ENCODE data around the gene ACTRT2.

Gene ACTRT2

DNA sequence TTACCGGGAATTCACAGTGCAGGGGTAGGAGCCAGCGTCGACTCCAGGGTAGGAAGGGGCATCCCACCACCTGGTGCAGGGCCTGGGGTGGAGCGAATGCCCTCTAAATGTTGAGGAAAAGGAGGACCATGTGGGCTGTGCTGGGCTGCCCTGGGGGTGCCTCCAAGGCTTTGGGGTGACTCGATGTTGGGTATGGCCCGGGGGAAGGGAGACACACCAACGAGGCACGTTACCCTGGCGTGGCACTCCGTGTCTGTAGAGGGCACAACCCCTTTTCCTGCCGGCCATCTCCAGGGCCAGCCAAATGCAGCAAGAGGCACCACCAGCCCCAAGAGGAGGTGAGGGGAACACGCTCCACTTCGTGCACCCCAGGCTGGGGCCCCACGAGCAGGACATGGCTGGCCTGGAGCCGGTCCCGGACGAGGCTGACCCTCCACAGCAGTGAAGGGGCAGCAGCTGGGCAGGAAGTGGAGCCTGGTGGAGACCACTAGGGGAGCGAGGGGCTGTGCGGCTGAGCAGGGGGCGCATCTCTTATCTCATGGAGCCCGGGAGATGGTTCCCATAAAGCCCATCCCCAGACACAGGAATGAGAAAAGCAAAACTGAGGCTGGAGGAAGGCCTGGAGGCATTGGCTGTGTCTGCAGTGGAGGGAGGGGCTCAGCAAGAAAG, 11.2 kb downstream of the ACTRT2 start:
- no peak for DNase-seq (ENCODE audit: low read depth in 2 of 2)

DNA sequence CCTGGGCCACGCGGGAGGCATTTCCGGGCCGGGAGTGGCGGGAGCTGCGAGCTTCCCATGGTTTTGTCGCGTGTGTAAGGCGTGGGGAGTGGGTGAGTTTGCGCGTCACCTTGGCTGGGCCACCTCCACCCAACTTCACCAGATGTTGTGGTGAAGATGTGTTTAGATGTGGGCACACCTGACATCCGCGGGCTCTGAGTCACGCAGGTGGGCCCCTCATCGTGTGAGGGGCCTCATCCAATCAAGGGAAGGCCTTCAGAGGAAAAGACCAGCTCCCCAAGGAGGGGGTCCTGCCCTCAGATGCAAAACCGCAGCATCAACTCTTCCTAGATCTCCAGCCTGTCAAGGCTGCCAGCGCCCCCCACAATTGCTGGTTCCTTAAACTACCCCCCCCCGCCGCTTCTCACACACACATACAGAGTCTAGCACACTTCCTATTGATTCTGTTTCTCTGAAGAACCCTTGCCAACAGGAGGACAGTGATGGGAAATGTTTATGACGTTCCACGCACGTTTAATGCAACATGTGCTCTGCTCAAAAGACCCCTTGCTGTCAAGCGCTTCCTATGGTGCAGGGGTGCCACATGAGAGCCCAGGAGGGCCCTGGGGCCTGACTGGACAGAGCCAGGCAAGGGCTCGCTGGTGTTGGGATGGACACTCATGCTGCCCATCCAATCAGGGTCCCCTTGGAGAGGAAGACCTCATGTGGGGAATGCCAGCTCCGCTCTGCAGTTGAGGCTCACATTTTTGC, 11.9 kb downstream of the ACTRT2 start:
- DNase-seq (ENCODE audit: low read depth in 2 of 2), result peak; percentile 6 to 28

DNA sequence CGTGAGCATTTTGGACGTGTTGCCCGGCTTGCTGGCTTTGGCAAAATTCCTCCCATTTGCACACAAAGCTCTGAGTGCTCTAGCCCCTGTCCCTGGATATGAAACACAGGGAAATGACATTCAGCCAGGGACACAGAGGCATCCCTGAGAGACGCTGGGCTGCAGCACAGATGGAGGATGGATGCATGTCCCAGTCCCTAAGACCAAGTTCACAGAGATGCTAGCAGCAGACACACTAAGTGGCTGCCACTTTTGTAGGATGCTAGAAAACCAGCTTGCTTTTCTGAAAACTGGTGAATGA, 12.5 kb downstream of the ACTRT2 start:
- no peak for DNase-seq (ENCODE audit: low read depth in 2 of 2)

DNA sequence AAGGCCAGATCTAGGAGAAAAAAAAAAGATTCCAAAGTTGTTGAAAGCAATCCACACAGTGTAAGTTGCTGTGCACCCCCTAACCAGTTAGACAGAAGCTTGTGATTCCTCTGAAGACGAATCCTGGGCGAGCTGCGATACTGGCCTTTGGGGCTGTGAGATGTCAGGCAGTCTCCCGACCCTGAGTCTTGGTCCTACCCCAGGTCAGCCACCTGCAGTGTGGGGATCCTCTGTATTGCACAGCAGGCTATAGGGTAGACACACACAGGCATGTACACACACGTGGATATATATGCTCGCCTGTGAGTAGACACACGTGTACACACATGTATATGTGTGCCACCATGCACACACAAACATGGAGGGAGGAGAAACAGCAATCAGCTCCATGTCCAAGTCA, 12.9 kb downstream of the ACTRT2 start:
- no peak for DNase-seq (ENCODE audit: low read depth in 2 of 2)

DNA sequence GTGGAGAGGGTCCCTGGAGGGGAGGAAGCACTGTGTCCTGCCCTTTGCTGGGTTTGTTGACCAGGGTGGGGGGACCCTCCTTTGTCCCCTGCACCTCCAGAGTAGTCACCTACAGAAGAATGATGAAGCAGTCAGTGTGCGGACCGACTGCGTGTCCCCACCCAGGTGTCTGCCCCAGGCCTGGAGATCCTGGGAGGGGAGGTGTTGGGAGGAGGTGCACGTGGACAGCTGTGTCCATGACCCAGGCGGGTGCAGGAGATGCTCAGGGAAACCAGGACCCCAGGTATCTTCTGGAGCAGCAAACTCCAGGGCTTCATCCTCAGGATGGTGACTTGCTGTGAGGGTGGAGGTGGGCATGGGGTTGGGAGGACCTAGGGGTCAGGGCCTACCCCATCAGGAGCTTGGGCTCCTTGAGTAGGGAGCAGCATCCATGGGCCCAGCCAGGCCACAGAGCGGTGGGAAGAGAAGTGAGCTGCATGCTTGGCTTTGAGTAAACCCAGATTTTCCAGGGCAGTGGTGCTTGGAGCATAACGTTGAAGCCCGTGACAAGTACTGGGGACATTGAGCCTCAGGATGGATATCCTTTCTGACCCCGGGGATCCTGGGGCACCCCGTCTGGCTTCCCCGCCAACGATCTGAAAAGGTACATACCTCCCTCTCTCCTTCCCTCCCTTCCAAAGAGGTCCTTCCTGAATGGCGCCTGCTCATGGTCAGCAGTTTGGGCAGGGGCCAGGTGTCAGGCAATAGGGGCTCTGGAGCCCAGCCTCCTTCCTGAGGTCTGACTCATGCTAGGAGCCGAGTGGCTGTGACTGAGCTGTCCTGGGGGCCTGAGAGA, 13.7 kb downstream of the ACTRT2 start:
- DNase-seq (ENCODE audit: low read depth in 2 of 2), result no peak

DNA sequence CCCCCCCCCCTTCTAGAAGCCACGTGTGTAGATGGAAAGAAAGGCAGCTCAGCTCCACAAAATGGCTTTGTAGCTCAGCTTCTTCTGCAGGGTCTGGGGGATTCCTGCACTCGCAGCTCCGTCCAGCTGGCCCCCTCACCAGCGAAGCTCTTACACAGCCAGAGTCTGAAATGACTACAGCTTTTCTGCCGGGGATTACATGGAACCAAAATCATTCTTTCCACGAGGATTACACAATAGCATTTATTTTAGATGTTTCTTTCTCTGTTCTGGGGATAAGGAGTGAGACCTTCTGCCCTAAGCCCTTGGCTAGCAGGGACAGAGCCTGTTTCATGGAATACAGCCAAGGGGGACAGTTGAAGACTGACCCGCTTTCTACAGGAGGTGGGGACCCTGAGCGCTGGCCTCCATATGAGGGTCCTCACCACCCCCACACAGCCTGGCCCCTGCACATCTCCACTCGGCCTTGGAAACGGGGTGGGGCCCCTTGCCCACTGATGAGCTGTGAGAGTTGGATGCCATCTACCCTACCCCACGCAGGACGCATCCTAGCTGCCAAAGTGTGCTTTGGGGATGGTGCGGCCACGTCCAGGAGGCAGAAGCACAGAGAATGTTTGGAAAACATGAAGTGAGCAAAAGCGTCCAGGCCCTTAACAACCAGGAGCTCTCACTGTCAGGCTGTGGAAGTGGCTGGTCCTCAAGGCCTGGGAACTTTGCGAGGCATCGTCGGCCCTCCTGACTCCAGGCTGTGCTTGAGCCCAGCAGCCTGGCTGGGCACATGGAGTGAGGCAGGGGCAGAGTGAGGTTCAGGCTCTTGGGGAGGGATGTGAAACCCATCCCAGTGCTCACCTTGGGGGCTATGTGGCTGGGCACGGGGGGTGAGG, 14.5 kb downstream of the ACTRT2 start:
- DNase-seq (ENCODE audit: low read depth in 2 of 2), result no peak

DNA sequence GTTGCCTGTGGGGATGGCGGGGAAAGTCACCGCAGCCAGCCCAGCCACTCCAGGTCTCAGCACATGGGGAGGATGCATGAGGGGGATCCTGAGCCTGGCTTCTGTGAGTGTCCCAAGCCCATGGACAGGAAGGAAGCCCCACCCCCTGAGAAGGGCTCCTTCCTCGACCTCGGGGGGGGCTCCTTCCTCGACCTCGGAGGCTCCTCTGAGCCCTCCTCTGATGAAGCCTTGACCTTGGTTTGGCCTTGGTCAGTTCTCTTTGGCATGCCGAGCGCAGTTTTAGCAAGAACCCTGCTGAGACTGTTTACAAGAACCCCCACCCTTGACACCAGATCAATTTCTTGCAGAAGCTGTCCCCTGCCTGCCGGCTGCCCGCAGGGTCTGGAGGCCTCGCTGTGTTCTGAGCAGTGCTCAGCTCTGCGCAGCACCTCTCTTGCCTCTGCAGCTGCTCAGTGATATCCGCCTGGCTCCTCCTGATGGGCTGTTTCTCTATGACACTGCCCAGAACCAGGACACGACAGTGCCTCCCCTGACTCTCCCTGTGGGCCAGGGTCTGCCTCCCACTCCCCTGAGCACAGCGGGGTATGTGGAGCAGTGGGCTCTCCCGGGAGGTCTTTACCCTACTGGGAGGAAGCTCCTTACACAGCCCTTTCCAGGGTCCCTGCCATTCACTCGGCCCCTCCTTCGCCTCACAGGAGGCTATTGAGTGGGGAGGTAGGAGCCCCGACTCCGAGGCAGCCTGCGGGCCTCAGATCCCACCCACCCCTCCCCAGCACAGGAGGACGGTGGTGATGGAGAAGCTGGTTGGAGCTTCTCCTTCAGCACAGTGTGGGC, 15.4 kb downstream of the ACTRT2 start:
- DNase-seq (ENCODE audit: low read depth in 2 of 2), result no peak

DNA sequence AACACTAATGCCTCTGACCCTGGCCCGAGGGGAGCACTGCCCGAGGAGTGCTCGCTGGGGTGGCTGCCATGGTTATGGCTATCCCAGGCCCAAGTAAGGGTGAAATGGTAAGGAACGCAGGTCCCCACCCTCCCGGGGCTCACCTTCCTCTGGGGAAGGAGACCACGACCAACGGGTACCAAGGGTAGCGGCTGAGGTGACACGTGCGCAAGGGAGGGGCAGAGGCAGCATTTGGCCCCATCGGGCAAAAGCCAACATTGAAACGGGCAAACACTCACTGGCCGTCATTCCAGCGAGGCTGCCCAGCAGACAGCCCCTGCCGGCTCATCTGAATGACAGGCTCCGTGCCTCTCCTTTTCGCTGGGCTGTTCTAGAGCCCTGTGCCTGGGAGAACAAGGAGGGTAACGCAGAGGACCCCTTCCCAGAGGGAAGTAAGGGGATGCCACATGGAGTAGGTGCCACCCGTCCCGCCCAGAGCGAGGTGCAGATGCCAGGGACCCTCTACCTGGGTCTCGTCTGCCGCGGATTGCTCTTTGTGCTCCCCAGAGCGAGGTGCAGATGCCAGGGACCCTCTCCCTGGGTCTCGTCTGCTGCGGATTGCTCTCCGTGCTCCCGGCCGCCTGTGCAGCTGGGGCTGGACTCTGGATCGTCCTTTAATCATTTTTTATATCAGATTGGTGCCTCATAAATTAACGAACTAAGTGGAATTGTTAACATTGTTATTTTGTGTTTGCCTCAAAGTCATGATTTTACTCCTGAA, 16.2 kb downstream of the ACTRT2 start:
- no peak for DNase-seq (ENCODE audit: low read depth in 2 of 2)

DNA sequence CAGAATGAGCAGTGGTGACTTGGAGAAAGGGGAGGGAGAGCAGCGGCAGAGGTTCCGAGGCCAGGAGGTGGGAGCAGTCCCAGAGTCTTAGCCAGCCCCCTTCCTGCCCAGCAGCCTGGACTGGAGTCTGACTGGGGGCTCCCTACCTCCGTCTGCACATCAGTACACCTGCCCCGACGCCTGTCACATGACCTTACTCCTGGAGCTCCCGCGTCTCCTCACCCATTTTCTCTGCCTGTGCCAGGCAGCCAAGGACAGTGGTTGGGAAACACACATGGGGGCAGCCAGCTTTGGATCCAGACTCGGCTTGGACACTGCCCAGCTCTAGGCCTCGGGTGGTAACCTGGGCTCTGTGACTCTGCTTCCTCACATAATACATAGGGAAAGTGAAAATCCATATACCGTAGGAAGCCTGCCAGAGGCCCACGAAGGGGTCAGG, 16.9 kb downstream of the ACTRT2 start:
- no peak for DNase-seq (ENCODE audit: low read depth in 2 of 2)

DNA sequence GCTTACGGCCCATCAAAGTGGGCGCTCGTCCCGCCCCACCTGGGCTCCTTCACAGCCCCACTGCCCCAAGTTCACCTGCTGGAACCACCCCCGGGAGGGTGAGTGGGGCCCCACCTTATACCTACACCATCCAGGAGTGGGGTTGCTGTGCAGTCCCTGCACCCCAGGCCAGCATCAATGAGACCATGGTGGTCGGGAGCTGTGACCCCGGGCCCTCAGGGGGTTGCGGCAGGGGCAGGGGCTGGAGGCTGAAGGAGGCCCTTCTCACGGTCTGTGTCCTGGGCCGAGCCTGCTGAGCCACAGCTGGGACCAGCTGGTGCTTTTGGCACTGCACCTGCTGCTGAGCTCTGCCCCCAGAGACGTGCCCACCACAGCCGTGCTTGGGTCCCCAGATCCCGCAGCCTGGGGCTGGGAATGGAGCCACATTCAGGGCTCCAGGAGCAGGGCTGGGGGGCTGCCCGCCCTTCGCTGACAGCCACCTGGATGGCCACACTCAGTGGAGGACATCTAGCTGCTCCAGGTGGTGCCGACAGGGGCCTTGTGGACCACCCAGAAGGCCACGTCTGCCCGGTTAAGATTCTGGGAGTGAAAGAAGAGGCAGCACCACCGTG, 17.4 kb downstream of the ACTRT2 start:
- DNase-seq (ENCODE audit: low read depth in 2 of 2), result no peak

DNA sequence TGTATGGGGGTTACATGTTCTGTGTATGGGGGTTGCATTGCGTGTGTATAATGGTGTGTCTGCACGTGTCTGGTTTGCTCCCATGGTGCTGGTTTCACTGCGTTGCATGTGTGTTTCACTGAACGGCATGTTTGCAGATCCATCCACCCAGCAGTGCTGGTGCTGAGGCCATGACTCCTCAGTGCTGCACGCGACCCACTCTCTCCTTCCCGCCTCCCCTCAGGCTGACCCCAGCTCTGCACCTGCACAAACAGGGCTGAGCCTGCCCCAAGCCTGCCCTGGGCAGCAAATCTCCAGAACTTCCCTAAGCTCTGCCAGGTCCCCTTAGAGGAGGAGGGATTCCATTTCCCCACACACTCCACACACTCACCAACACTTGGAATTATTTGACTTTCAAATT, 18.7 kb downstream of the ACTRT2 start:
- no peak for DNase-seq (ENCODE audit: low read depth in 2 of 2)

DNA sequence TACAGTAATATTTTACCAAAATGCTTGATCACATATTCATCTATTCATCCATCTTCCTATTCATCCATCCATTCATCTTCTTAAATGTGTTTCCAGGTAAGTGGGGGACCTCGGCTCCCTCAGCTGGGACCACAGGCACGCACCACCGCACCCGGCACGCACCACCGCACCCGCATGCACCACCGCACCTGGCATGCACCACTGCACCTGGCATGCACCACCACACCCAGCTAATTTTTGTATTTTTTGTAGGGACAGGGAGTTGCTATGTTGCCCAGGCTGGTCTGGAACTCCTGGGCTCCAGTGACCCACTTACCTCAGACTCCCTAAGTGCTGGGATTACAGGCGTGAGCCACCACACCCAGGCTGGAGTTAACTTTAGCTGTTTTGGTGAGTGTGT, 21.2 kb downstream of the ACTRT2 start:
- DNase-seq (ENCODE audit: low read depth in 2 of 2), result no peak

DNA sequence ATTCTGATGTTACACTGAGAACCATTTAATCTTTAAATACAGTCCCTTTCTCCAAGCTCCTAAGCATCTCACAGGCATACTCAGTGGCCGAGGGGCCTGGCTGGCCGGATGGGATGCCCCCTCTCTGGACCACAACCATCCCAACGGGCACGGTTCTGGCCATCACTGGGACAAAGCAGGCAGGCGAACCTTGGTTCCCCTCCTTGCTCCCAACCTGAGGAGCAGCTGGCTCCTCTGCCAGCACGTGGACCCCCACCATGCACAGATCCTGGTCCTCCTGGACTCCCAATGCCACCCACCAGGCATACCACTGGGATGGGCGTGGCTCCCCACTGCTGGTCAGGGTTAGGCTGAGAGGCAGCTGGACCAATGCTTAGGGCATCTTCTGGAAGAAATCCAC, 27.9 kb downstream of the ACTRT2 start:
- DNase-seq (ENCODE audit: low read depth in 2 of 2), result no peak

DNA sequence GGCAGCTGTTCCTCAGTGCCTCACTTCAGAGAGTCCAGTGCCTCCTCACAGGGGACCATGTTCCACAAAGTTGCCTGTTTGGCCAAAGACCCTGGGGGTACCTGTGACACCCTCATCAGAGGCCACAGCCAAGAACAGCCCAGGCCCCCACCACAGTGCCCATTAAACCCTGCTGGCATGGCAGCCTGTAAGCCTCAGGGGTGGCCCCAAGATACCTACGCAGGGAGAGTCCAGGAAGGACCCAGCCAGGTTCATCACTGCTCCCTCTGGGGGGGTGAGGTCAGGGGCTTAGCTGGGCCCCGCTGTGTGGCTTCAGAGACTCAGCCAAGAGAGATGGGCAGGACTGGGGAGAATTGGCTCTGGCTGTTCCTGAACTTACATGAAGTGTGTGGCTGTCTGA, 28.6 kb downstream of the ACTRT2 start:
- DNase-seq (ENCODE audit: low read depth in 2 of 2), result no peak

DNA sequence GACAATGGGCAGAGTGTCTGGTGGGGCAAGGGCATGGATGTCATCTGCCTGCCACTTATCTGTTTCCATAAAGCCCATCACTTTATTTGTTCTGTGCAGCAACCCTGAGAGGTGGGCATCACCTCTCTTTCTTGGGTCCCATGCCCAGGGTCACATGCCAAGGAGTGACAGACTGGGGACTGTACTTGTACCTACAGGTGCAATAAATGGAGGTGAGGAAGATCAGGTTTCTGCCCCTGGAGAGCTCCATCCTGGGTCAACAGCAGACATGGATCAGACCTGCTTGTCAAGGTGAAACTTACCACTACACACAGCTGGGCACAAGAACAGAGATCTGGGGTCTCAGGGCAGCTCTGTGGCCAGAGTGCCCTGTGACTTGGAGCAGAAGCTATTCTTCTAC, 29.3 kb downstream of the ACTRT2 start:
- DNase-seq (ENCODE audit: low read depth in 2 of 2), result no peak

DNA sequence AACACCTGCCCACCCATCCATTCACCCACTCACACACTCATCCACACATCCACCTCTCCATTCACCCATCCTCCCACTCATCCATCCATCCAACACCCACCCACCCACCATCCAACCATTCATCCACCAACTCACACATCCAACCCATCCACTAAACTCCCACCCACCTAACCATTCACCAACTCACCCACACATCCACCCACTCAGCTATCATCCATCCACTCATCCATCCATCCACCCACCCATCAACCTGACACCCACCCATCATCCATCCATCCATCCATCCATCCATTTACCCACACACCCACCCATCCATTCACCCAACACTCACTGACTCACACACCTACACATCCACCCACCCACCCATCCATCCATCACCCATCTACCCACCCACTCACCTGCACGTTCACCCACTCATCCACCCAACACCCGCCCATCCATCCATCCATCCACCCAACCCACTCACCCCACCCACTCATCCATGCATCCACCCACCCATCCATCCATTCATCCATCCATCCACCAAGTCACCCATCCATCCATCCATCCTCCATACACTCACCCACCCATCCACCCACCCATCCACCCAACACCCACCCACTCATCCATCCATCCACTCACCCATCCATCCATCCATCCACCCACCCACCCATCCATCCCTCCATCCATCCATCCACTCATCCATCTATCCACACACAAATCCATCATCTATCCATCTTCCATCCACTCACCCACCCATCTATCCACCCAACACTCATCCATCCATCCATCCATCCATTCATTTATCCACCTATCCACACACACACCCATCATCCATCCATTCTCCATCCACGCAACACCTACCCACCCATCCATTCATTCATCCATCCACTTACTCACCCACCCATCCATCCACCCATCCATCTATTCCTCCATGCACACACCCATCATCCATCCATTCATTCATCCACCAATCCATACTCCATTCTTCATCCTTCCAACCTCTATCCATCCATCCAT, 30.3 kb downstream of the ACTRT2 start:
- DNase-seq (ENCODE audit: low read depth in 2 of 2), result no peak

DNA sequence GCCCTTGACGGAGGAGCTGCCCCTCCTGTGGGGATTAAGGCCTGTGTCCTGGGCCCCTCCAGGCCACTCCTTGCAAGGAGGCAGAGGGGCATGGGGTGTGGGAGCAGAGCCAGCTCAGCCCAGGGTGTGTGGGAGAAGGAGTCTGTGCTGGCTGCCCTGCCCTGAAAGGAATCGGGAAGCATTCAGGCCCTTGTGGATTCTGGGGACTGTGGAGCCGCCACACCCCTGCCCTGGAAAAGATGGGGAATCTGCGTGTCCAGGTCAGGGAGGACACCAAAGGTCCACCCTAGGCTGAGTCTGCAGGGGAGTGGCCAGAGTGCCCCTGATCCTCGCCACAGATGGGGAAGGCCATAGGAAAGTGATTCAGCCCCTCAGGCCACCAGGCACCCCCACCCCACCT, 31.2 kb downstream of the ACTRT2 start:
- no peak for DNase-seq (ENCODE audit: low read depth in 2 of 2)

DNA sequence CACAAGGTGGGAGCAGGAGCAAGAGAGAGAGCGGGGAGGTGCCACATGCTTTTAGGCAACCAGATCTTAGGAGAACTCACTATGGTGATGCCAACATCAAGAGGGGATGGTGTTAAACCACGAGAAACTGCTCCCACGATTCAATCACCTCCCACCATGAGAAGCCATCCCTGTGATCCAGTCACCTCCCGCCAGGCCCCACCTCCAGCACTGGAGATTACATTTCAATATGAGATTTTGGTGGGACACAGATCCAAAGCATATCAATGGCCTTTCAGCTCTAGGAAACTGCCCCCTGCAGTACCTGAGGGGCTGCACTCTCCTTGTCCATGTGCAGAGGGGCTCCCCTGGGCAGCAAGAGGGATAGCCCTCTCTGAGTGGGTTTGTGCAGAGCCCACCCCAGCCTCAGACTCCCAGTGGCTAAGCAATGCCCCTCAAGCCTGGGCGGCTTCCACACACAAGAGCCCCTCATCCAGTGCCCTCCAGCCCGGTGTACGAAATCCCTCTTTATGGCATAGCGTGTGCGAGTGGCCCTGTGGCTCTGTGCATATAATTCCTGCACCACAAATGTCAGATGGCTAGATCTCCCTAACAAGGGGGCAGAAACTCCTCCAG, 32.2 kb downstream of the ACTRT2 start:
- DNase-seq (ENCODE audit: low read depth in 2 of 2), result no peak

Data from activated CD8-positive, alpha-beta memory T cell treated with anti-CD3 and anti-CD28 coated beads for 4 hours (primary cell).